Activated CD4-positive, CD25-positive, alpha-beta regulatory T cell treated with anti-CD3 and anti-CD28 coated beads, Interleukin-2, amount 50 U/mL, for 16 hours (primary cell): ENCODE results near the gene SERINC4.
"Not testable (repeated sequence)": the region's sequence is repeated elsewhere in the genome, so short reads cannot be mapped to it uniquely, and the experiment has no call there.

Experiments used
- DNase-seq: peaks from one replicate; pipeline ENCODE4 v3.0.0-alpha.2; 2020; ENCODE audit warnings: low read depth, low spot score

Gene SERINC4

GRCh38 chr15:43749690-43750345, 50.2 kb downstream of the SERINC4 start:
- no peak for DNase-seq

- no peak for DNase-seq
Measured at GRCh38 chr15:43748376-43748775, 51.6 kb downstream of the SERINC4 start.

GRCh38 chr15:43746903-43747309, 53.1 kb downstream of the SERINC4 start:
- not testable (repeated sequence) for DNase-seq

- peak; percentile 71 for DNase-seq
Measured at GRCh38 chr15:43746245-43746902, 53.6 kb downstream of the SERINC4 start, which contains the start of gene PDIA3. Gene PDIA3, plus strand, starts transcription at chr15:43746438. Its CDS starts 102 bp downstream, at chr15:43746540.
